ENCODE measurements around the gene CCM2L.

Gene CCM2L

GRCh38 chr20:31968291-31969126, 41.7 kb upstream of the CCM2L start:
- H3K9me3 ChIP-seq = no peaks in the 10 kb centered on the region
- peaks cover 4 to 6% of the 10 kb centered on the region in 2 experiments for H3K4me1 ChIP-seq (ENCODE audit: control insufficient read depth in 1 of 2, insufficient read depth in 1 of 2, low read depth in 1 of 2, low read length in 1 of 2)
- no peaks in the 10 kb centered on the region for H3K36me3 ChIP-seq
- no peak overlapping the region for H3K27ac ChIP-seq
- H3K27me3 ChIP-seq = peaks cover 97% of the 10 kb centered on the region
- H3K4me3 ChIP-seq (ENCODE audit: low read depth in 1 of 2, low read length in 1 of 2) = peak overlapping the region; percentile 44 to 58
- no peak for TF ChIP-seq CTCF (IDR thresholded peaks at IDR 0.05)

GRCh38 chr20:31969991-31970390, 40.2 kb upstream of the CCM2L start:
- TF ChIP-seq CTCF (IDR thresholded peaks at IDR 0.05) = no peak
- no peak overlapping the region for H3K4me3 ChIP-seq (ENCODE audit: low read depth in 1 of 2, low read length in 1 of 2)
- no peaks in the 10 kb centered on the region for H3K9me3 ChIP-seq
- peaks cover 86% of the 10 kb centered on the region for H3K27me3 ChIP-seq
- H3K36me3 ChIP-seq = no peaks in the 10 kb centered on the region
- no peak overlapping the region for H3K27ac ChIP-seq
- peaks cover 4 to 6% of the 10 kb centered on the region in 2 experiments for H3K4me1 ChIP-seq (ENCODE audit: control insufficient read depth in 1 of 2, insufficient read depth in 1 of 2, low read depth in 1 of 2, low read length in 1 of 2)

- H3K27me3 ChIP-seq = peaks cover 67% of the 10 kb centered on the region
- no peaks in the 10 kb centered on the region for H3K9me3 ChIP-seq
- no peaks in the 10 kb centered on the region for H3K36me3 ChIP-seq
- no peak overlapping the region for H3K27ac ChIP-seq
- H3K4me1 ChIP-seq (ENCODE audit: control insufficient read depth in 1 of 2, insufficient read depth in 1 of 2, low read depth in 1 of 2, low read length in 1 of 2) = peaks cover 4 to 6% of the 10 kb centered on the region in 2 experiments
- no peak overlapping the region for H3K4me3 ChIP-seq (ENCODE audit: low read depth in 1 of 2, low read length in 1 of 2)
- no peak for TF ChIP-seq CTCF (IDR thresholded peaks at IDR 0.05)
Measured at GRCh38 chr20:31972471-31973021, 37.7 kb upstream of the CCM2L start.

GRCh38 chr20:31974296-31974695, 35.9 kb upstream of the CCM2L start:
- H3K4me3 ChIP-seq (ENCODE audit: low read depth in 1 of 2, low read length in 1 of 2) = no peak overlapping the region
- H3K27me3 ChIP-seq = peaks cover 50% of the 10 kb centered on the region
- H3K27ac ChIP-seq = no peak overlapping the region
- H3K36me3 ChIP-seq = no peaks in the 10 kb centered on the region
- no peak for TF ChIP-seq CTCF (IDR thresholded peaks at IDR 0.05)
- H3K9me3 ChIP-seq = no peaks in the 10 kb centered on the region
- H3K4me1 ChIP-seq (ENCODE audit: control insufficient read depth in 1 of 2, insufficient read depth in 1 of 2, low read depth in 1 of 2, low read length in 1 of 2) = no peaks in the 10 kb centered on the region

GRCh38 chr20:31974951-31975487, 35.2 kb upstream of the CCM2L start:
- H3K27me3 ChIP-seq = peaks cover 42% of the 10 kb centered on the region
- H3K27ac ChIP-seq = no peak overlapping the region
- no peaks in the 10 kb centered on the region for H3K36me3 ChIP-seq
- H3K4me3 ChIP-seq (ENCODE audit: low read depth in 1 of 2, low read length in 1 of 2) = no peak overlapping the region
- no peaks in the 10 kb centered on the region for H3K9me3 ChIP-seq
- no peak for TF ChIP-seq CTCF (IDR thresholded peaks at IDR 0.05)
- H3K4me1 ChIP-seq (ENCODE audit: control insufficient read depth in 1 of 2, insufficient read depth in 1 of 2, low read depth in 1 of 2, low read length in 1 of 2) = no peaks in the 10 kb centered on the region

Data from neutrophil (primary cell).